ENCODE measurements around the gene RNF144A. TPM values are rescaled to one million over a fixed set of nuclear protein-coding genes. Genes with fewer than 3 reads are reported as not detected.

Gene RNF144A
- total RNA-seq, 3 donors from 2014 or later: 10.8 to 17.1 (median 11.6) TPM

- H3K9me3 ChIP-seq: no peaks in the 10 kb centered on the region
- no peaks in the 10 kb centered on the region for H3K4me1 ChIP-seq
- H3K36me3 ChIP-seq: no peaks in the 10 kb centered on the region
- no peak for TF ChIP-seq POLR2A (IDR thresholded peaks at IDR 0.05)
- no peak for TF ChIP-seq CTCF (IDR thresholded peaks at IDR 0.05)
- no peak for TF ChIP-seq POLR2AphosphoS5 (IDR thresholded peaks at IDR 0.05)
- H3K27me3 ChIP-seq: no peaks in the 10 kb centered on the region
- H3K4me3 ChIP-seq: no peak overlapping the region
- intact Hi-C loops (cut with DNase I; ENCODE audit: low total_unique reads): no loop called here
- H3K27ac ChIP-seq: no peak overlapping the region
- no peak for DNase-seq (ENCODE audit: low spot score in 2 of 2)
Observed at GRCh38 chr2:7024261-7024660, 107.0 kb downstream of the RNF144A start.

- H3K4me3 ChIP-seq: no peak overlapping the region
- no peak for TF ChIP-seq CTCF (IDR thresholded peaks at IDR 0.05)
- TF ChIP-seq POLR2A (IDR thresholded peaks at IDR 0.05): no peak
- TF ChIP-seq POLR2AphosphoS5 (IDR thresholded peaks at IDR 0.05): no peak
- no peak overlapping the region for H3K27ac ChIP-seq
- no peak for DNase-seq (ENCODE audit: low spot score in 2 of 2)
- H3K9me3 ChIP-seq: no peaks in the 10 kb centered on the region
- H3K27me3 ChIP-seq: no peaks in the 10 kb centered on the region
- H3K36me3 ChIP-seq: no peaks in the 10 kb centered on the region
- H3K4me1 ChIP-seq: no peaks in the 10 kb centered on the region
- intact Hi-C loops (cut with DNase I; ENCODE audit: low total_unique reads): no loop called here
Observed at GRCh38 chr2:7025082-7025481, 107.9 kb downstream of the RNF144A start.

- no peak overlapping the region for H3K4me3 ChIP-seq
- no peak for DNase-seq (ENCODE audit: low spot score in 2 of 2)
- H3K27me3 ChIP-seq: no peaks in the 10 kb centered on the region
- no peak for TF ChIP-seq CTCF (IDR thresholded peaks at IDR 0.05)
- no peak for TF ChIP-seq POLR2A (IDR thresholded peaks at IDR 0.05)
- no peak for TF ChIP-seq POLR2AphosphoS5 (IDR thresholded peaks at IDR 0.05)
- H3K9me3 ChIP-seq: no peaks in the 10 kb centered on the region
- no peaks in the 10 kb centered on the region for H3K4me1 ChIP-seq
- no peaks in the 10 kb centered on the region for H3K36me3 ChIP-seq
- intact Hi-C loops (cut with DNase I; ENCODE audit: low total_unique reads): no loop called here
- H3K27ac ChIP-seq: no peak overlapping the region
Observed at GRCh38 chr2:7026742-7027141, 109.5 kb downstream of the RNF144A start.

- Histone ChIP-seq H3K27ac (no peak overlapping the region), H3K27me3 (no peaks in the 10 kb centered on the region), H3K36me3 (no peaks in the 10 kb centered on the region), H3K4me1 (no peaks in the 10 kb centered on the region), H3K9me3 (no peaks in the 10 kb centered on the region), H3K4me3 (no peak overlapping the region)
- TF ChIP-seq POLR2A (IDR thresholded peaks at IDR 0.05): no peak
- no peak for TF ChIP-seq CTCF (IDR thresholded peaks at IDR 0.05)
- no peak for TF ChIP-seq POLR2AphosphoS5 (IDR thresholded peaks at IDR 0.05)
- intact Hi-C loops (cut with DNase I; ENCODE audit: low total_unique reads): no loop called here
- DNase-seq (ENCODE audit: low spot score in 2 of 2): no peak
Observed at GRCh38 chr2:7027411-7027810, 110.2 kb downstream of the RNF144A start.

- DNase-seq (ENCODE audit: low spot score in 2 of 2): no peak
- TF ChIP-seq POLR2A (IDR thresholded peaks at IDR 0.05) (no peak), POLR2AphosphoS5 (IDR thresholded peaks at IDR 0.05) (no peak), CTCF (IDR thresholded peaks at IDR 0.05) (no peak)
- intact Hi-C loops (cut with DNase I; ENCODE audit: low total_unique reads): loop anchor here (1.0 kb wide), 1 partner anchor 21 kb away; no protein-coding TSS in a partner anchor
- H3K4me3 ChIP-seq: no peak overlapping the region
- no peaks in the 10 kb centered on the region for H3K36me3 ChIP-seq
- no peaks in the 10 kb centered on the region for H3K9me3 ChIP-seq
- H3K4me1 ChIP-seq: no peaks in the 10 kb centered on the region
- no peaks in the 10 kb centered on the region for H3K27me3 ChIP-seq
- H3K27ac ChIP-seq: no peak overlapping the region
Observed at GRCh38 chr2:7027956-7028655, 110.9 kb downstream of the RNF144A start.

Data from breast epithelium (tissue), 4 donors.